Limb (tissue), 2 donors: ENCODE data around the gene ACAD10.
"Not testable (repeated sequence)": the region's sequence is repeated elsewhere in the genome, so short reads cannot be mapped to it uniquely, and the experiment has no call there.

Experiments used
- DNase-seq, 2 donors: peaks; one replicate each; pipeline ENCODE4 v3.0.0-alpha.2; 2016; ENCODE audit errors: extremely low spot score in 2 of 2

Gene ACAD10

DNA sequence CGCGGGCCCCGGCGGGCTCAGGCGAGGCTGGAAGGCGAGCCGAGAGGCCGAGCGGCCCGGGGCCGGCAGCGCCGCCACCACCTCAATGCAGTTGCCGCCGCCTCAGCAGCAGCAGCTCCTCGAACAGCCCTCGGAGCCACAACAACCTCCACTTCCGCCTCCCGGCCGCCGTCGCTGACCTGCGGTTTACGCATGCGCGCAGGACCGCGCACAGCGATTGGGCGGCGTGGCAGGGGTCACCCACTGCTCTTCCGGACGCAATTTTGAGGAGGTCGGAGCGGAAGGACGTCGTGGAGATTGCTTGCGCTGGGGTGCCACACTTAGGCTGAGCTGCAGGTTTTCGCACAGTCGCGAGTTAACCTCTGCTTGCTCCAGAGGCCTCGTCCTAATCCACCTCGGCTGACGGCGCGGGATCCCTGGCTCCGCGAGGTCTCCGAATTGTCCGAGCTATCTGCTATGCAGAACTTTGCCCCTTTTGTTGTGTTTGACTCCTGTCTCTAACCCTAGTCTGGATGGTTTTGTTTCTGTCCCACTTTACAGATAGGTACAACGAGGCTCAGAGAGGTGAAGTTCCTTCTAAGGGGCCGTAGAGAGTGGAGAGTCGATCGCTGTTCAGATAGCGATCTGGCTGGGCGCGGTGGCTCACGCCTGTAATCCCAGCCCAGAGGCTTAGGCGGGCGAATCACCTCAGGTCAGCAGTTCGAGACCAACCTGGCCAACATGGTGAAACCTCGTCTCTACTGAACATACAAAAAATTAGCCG is at the start of gene ACAD10, which contains the start of gene BRAP:
Gene ACAD10 (plus strand): TSS at position 243 of the 763 bp plus-strand sequence. CDS start 6,657 bp downstream, outside the sequence.
Gene BRAP (minus strand): TSS at position 146 of the 763 bp plus-strand sequence. CDS start 164 bp downstream, outside the sequence.
- peak; percentile 92 to 96 for DNase-seq

DNA sequence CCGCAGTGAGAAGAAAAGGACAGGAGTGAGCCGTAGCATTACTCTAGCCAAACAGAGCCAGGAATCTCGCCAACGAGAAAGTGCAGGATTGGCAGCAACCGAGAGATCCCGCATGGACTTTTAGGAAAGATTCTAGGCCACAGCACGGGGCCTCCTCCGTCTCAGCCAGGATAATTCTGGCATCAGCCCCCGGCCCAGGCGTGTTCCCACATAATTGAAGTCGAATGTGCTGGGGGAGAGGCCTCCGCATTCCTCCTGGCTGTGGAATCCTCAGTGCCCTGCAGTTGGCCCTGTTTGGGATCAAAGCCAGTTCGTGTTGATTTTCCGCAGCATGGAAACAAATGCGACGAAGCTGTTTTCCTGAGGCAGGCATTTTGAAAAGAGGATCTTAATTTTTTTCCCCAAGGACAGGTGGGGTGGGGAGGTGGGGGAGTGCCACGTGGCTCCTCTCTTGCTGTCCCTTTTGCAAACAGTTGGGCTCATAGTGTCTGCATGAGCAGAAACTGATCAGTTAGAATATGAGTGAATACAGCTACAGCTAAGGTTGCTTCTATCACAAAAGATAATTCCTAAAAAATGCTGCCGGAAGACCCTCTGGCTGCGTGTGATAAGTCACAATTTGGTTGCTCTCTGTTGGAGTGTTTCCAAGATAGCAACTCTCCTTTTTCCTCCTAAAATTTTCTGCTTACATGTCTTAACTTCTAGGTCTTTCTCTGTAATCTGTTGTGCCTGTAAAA is 49.5 kb upstream of the ACAD10 start:
- peak; percentile 86 to 92 for DNase-seq

DNA sequence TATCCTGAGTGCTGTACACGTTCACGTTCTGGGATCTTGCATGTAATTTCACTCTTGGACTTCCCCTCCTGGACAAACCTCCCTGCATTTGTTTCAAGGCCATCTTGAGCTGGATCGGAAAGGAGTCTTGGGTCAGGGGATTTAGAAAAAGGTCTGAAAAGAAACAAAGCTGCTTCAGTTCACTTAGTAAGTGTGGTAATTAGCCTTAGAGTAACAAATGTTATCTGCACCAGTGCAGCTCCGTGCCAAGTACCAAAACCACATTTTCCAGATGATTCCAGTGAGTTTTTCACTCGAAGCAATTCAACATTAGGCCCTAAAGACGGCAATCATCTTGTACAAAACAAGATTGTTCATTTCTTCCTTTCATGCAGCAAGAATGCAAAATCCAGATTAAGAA is 47.3 kb upstream of the ACAD10 start:
- no peak for DNase-seq

DNA sequence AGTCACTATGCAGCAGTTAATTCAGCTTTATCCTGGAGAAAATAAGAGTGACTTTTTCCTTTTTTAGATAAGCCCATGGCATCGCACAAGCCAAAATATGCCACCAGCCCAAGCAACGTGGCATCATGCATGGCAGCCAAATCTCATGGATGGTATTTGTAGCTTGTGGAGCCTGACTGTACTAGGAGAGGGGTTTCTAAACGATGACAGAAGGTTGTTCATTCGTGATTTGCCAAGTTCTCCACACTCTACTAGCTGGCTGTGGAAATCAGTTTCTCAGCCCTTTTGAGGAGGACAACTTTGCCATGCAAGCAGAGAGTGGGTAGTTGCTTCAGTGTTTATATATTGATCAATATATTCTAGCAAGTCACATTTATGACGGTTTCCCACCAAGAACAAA is 45.3 kb upstream of the ACAD10 start:
- no peak for DNase-seq

DNA sequence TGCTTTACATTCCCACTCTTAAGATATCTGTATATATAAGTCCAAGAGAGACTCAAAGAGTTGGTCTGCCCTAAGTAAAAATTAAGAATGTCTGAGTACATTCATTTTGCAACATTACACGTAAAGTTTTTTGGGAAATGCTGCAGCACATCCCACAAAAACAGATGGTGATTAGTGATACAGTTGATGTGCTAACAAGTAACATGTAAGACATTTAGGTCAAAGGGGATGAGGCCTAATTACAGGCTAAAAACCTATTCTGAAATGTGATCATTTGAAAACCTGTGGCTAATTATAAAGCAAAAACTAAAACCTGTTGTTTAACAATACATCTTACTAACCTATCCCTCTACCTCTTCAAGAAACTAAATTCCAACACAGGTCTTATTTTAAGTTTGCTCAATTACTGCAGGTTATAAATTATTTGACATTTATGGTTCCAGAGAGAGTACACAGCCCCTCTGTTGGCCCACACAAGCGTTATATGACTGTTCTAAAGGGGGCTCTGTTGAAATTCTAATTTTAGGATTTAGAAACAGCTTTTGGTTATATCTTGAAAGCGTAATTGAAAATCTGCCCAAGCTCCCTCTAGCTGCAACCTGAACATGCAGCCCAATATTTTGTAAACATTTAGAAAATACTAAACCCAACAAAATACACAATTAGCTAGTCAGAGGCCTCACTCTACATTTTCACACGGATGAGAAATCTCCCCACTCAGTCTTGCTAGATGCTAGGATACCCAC is 43.0 kb upstream of the ACAD10 start:
- DNase-seq = peak in 1 of 2 donors; percentile 33

DNA sequence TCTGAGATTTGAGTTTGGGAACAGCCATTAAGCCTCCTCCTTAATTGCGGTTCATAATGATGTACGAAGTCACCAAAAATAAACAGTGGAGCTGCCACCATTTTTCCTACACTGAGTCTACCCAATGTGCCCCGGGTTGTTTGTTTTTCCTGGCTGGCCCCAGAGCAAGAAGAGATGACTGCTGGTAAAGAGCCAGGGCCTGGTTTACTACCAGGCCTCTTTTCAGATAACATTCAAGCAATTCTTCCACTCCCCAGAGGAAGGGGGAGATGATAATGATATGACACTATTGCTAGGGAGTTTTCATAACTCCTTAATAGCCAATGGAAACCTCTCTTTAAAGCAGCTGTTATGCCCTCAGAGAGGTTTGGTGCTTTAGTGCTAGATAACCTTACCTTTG is 42.4 kb upstream of the ACAD10 start:
- no peak for DNase-seq

DNA sequence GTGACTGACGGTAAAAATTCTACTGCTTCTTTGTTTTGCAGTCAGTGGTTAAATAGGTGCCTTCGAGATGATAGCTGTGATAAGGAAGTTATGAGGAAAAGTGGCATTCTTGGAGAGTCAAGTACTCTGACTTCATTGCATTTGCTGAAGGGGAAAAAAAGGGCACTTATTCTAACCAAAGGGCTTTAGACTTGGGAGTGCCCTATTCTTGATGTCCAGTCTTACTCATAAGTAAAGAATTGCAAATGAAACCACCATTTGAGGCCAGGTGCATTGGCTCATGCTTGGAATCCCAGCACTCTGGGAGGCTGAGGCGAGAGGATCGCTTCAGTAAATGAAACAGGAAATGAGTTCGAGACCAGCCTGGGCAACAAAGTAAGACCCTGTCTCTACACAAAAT is 40.4 kb upstream of the ACAD10 start:
- no peak for DNase-seq

DNA sequence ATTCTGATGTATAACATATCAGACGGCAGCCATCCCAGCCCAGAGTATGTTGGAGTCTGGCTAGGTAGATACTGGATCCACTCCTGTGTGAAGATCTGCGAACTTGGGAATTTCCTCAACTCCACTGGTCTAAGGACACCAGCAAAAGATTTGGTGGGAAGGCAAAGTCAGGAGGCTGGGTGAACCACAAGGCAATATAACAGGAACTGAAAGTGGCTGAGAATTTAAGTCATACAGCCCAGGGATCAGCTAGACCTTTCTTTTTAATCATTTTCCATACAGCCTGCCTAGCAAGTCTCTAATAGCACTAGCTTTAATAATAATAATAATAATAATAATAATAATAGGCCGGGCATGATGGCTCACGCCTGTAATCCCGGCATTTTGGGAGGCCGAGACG is 34.9 kb upstream of the ACAD10 start:
- no peak for DNase-seq

DNA sequence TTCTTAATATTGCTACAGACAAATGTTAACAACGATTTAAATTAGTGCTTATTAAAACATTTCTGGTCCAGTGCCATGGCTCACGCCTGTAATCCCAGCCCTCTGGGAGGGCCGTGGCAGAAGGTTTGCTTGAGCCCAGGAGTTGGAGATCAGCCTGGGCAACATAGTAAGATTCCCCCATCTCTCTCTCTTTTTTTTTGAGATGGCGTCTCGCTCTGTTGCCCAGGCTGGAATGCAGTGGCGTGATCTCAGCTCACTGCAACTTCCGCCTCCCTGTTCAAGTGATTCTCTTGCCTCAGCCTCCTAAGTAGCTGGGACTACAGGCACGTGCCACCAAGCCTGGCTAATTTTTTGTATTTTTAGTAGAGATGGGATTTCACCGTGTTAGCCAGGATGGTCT is 33.3 kb upstream of the ACAD10 start:
- DNase-seq = not testable (repeated sequence)

DNA sequence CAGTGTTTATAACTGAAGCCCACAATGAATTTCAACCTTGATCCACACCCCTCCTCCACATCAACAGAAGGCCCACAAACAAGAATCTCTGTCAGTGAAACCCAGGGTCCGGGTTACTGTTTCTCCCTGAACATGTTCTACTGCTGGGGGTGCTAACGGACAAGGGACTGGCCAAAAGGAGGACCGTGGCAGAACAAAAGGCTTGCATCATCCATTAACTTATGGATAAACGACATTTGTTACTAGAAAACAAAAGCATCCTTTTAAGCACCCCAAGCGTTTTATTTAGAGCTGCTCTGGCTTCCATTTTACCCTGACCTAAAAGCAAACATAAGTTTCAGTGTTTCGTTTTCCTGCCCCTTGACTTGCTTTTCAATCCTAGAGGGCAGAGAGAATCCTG is 32.3 kb upstream of the ACAD10 start:
- DNase-seq = no peak

DNA sequence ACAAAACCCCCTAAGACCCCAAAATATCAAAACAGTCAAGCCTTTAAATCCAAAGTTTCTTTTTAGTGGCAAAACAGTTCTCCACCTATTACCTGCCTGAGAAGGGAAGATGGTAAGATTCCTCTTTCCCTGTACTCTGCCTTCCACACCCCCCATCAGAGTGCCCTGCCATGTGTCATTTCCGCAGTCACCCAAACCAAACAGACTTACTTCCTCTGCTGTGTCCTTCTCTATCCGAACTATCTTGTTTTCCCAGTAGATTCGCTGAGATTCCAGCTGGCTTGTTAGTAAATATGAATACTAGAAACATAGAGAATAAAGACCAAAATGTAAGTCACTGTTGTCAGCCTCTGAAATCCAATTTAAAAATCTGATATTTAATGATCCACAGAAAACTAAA is 30.5 kb upstream of the ACAD10 start:
- DNase-seq = no peak

DNA sequence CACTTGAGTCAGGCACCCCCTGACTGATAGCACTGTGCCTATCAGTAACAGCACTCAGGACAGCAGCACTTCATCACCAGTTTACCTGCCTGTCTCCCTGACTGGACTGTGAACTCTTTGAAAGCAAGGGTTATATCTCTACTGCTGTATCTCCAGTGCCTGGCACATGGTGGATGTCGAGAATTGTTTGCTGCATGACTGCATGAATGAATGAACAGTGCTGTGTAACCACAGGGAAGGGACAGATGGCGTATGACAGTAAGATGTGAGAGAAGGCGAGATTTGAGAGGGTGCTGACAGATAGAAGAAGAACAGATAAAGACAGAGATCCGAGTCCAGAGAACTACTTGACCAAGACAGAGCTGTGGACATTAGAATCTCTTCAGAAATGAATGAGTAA is 29.8 kb upstream of the ACAD10 start:
- no peak for DNase-seq

DNA sequence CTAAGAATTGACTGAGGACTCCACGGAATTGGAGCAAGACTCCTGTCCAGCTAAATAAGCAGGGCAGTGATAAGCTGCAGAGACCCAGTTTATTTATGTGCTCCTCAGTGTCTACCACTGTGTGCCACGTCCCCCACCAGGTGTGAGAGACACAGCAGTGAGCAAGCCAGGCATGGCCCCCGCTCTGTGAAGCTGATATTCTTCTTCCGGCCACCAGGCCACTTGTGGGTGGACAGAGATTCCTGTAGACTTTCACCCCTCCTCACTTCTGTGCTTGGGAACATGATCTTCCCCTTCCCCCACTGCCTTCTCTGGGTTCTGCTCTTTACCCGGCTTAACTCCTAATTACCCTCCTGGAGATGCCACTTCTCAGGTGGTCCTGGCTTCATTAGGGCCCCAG is 21.4 kb upstream of the ACAD10 start:
- no peak for DNase-seq

DNA sequence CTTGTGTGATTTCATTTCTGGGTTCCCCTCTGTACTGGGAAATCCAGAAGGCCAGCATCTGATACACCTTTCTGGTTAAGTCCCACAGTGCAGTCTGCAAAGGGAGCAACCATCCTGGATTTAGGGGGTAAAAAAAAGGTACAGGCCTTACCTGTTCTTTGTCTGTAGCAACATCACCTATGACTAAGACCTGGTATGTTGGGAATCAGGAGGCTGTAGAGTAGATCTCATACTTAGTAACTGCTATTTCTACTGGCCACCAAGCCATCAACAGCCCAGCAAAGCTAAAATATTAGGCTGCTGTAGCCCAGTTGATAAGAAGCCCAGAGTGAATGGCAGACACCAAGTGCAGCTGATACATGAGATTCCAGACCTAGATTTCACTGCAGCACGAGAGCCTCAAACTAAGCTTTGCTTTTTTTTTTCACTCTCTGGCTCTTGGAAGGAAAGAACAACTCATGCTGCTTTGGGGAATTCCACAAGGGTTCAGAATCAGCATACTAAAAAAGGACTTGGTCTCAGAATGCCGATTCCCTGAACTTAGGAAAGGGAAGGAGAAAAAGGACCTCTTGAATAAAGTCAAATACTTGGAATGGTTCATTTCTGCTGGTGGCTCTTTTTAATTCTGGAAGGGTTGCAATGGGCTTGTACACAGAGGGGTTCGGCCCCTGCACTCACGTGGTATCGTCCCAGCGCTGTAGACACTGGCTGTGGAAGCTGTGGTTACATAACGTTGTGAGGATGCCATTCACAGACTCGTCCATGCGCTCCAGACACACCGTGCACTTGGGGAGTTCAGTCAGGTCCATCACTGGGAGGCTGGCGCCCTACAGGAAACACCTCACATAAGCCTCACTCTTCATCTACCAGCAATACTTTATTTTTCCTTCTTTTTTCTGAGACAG is 20.6 kb upstream of the ACAD10 start:
- no peak for DNase-seq

DNA sequence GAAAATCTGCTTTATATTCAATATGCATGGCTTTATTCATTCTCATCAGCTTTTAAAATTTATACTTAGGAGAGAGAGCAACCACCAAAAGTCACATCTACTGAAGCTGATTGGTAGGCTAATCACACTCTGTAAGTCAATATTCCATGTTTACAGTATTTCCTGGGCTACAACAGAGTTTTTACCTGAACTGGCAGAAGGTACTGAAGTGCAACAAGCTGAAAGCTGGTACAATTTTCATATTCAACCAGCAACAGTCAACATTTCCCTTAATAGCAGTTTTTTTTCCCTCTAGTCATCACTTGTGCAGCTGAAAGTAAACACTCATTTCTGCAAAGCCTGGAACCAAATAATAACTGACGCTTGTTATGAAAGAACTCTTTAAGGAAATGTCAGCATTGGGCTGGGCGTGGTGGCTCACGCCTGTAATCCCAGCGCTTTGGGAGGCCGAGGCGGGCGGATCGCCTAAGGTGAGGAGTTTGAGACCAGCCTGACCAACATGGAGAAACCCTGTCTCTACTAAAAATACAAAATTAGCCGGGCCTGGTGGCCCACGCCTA is 13.0 kb upstream of the ACAD10 start:
- DNase-seq = no peak

DNA sequence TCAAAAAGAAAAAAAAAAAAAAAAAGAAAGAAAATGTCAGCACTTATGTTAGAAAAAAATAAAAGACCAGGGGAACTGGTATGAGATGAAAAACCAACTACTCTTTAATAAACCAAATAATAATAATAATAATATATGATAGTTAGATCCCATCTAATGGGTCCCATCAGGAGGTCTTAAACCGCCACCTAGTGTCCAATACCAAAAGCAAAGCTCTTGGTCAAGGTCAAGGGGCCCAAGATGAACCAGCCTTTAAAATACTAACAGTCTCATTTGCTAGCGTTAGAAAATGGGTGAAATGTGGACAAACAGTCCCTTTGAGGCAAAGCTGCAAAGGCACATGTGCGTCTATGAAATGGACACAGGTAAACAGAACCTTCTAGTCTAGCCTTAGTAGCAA is 12.3 kb upstream of the ACAD10 start:
- peak in 1 of 2 donors; percentile 30 for DNase-seq

DNA sequence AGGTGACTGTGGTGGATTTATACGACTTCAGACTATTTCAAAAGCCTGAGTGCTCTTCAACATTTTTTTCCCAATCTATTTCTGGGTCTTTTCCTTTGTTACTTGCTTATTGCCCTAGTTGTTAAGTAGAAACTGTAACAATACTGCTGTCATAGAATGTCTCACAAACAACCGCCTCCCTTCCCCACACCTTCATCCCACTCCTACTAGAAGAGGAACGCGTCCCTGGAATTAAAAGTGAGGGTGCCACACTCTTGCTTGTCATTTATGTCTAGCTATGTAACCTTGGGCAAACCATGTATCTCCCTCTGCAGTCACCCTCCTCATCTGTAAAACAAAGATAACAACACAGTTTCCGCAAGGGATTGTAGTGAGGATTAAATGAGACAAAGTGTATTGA is 8.7 kb upstream of the ACAD10 start:
- no peak for DNase-seq

DNA sequence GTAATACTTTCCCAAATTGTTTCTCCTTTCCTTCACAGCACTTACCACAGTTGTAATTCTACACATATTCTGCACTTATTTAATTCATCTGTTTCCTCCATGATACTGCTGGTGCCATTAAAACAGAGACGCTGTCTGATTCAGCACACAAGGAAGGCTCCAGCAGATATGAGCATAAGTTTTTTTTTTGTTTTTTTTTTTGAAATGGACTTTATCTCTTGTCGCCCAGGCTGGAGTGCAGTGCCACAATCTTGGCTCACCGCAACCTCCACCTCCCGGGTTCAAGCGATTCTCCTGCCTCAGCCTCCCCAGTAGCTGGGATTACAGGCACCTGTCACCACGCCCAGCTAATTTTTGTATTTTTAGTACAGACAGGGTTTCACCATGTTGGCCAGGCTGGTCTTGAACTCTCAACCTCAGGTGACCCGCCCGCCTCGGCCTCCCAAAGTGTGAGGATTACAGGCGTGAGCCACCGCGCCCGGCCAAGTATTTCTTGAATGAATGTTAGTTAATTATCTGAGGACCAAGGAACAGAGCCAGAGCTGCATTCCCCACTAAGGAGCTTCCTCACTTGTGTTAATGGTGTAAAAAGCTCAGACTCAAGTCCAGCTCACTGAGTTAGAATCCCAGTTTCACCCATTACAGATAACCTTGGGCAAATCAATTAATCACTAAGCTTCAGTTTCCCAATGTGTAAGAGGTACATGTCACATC is 1.2 kb upstream of the ACAD10 start:
- DNase-seq = not testable (repeated sequence)

DNA sequence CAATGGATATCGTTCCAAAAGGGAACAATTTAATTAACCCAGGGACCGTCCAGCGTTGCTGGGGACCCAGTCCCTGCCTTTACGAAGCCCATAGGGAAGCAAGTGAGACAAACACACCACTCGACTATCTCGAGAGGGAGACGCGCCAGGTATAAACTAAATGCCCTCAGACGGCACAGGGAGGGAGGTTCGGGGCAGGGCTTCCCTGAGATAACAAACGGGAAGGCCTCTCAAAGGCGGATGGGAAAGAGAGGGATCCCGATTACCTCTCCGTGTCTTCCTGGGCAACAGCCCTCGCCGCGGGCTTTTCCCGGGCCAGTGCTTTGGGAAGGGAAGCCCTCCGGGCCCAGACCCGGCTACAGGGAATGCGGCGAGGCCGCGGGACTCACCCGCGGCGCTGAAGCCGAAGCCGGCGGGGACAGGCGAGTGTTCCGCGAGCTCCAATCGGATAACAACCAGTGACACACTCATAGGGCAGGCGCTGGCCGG is 487 bp upstream of the ACAD10 start:
- DNase-seq = no peak

DNA sequence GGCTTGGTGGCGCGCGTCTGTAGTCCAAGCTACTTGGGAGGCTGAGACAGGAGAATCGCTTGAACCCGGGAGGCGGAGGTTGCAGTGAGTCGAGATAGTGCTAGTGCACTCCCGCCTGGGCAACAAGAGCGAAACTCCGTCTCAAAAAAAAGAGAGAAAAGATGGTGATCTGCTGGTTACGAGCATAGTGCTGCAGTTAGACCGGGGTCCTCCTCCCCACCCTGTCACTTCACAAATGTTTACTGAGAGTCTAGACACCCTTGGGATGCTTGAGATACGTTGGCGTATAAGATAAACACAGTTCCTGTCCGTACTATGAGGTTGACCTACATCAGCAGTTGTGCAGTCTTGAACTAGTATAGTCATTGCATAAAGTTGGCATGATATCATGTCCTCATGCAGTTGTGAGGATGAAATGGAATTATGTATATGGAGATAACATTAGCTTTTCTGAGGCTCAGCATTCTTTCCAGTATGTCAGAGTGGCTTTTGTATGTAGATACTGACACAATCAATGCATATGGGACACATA is 787 bp downstream of the ACAD10 start:
- DNase-seq = no peak
